Ascending aorta (tissue), 2 donors: Measurements from ENCODE around the gene NARF. TPM values are rescaled to one million over a fixed set of nuclear protein-coding genes. Genes with fewer than 3 reads are reported as not detected.

Experiments used
- DNase-seq, 2 donors: peaks; one replicate each; pipeline ENCODE4 v3.0.0-alpha.2; 2019; ENCODE audit warnings: low spot score in 2 of 2
- H3K27ac ChIP-seq, 2 donors: fragments of 200-600 bp; sonication (generic); one replicate each; pipeline ENCODE4 v1.5.1; 2016 to 2017; ENCODE audit warnings: mild to moderate bottlenecking in 1 of 2
- H3K27me3 ChIP-seq: fragments of 200-600 bp; sonication (generic); one replicate; pipeline ENCODE4 v1.5.1; 2017
- H3K36me3 ChIP-seq, 2 donors: fragments of 200-600 bp; sonication (generic); one replicate each; pipeline ENCODE4 v1.5.1; 2016
- H3K4me1 ChIP-seq, 2 donors: fragments of 200-600 bp; sonication (generic); one replicate each; pipeline ENCODE4 v1.5.1; 2016 to 2017; ENCODE audit warnings: mild to moderate bottlenecking in 1 of 2
- H3K4me3 ChIP-seq, 2 donors: fragments of 200-600 bp; sonication (generic); one replicate each; pipeline ENCODE4 v1.5.1; 2016 to 2017; ENCODE audit warnings: mild to moderate bottlenecking in 1 of 2
- H3K9me3 ChIP-seq, 2 donors: fragments of 200-600 bp; sonication (generic); one replicate each; pipeline ENCODE4 v1.5.1; 2016
- CTCF ChIP-seq, 3 experiments: fragments of 200-600 bp in 2 of 3; fragments of 450-650 bp in 1 of 3; sonication (generic) in 2 of 3; IDR thresholded peaks; one replicate each; pipeline ENCODE4 v1.5.1; 2016 to 2019; ENCODE audit warnings: antibody characterized with exemption in 3 of 3, mild to moderate bottlenecking in 1 of 3, moderate library complexity in 1 of 3
- intact Hi-C: fragments of 100-400 bp; cut with DNase I; formaldehyde crosslinking; loops from one replicate; pipeline ENCODE4 v1.15.1; 2023
- total RNA-seq: library from RNA; depleted of rRNA; stranded (reverse); fragments of >200 nt; gene quantifications from one replicate; pipeline ENCODE4 v1.1.0, GENCODE V29; 2016

NARF gene
- total RNA-seq, 1 donor from 2014 or later: 38.3 TPM

GRCh38 chr17:82496529-82497434 is 38.2 kb downstream of the NARF start:
- Histone ChIP-seq H3K27ac (peak overlapping the region; percentile 90 to 91), H3K9me3 (no peaks in the 10 kb centered on the region), H3K27me3 (no peaks in the 10 kb centered on the region), H3K4me1 (peaks cover 5 to 23% of the 10 kb centered on the region in 2 donors), H3K4me3 (peak overlapping the region; percentile 74 to 87), H3K36me3 (no peaks in the 10 kb centered on the region)
- peak; percentile 83 to 98 for DNase-seq
- TF ChIP-seq CTCF (IDR thresholded peaks at IDR 0.05): no peak
- intact Hi-C loops: loop anchor here (1.0 to 2.0 kb wide), 4 partner anchors 23 to 78 kb away; partner anchors contain the start of genes FOXK2, HEXD, NARF and OGFOD3

- intact Hi-C loops: loop anchor here (1.0 to 2.0 kb wide), 4 partner anchors 22 to 79 kb away; partner anchors contain the start of genes FOXK2, HEXD, NARF and OGFOD3
- TF ChIP-seq CTCF (IDR thresholded peaks at IDR 0.05): no peak
- Histone ChIP-seq H3K36me3 (no peaks in the 10 kb centered on the region), H3K27me3 (no peaks in the 10 kb centered on the region), H3K4me3 (peak overlapping the region; percentile 74 to 87), H3K4me1 (peaks cover 5 to 23% of the 10 kb centered on the region in 2 donors), H3K9me3 (no peaks in the 10 kb centered on the region), H3K27ac (peak overlapping the region; percentile 90 to 91)
- no peak for DNase-seq
Observed at GRCh38 chr17:82497483-82498405, 39.2 kb downstream of the NARF start.

GRCh38 chr17:82502207-82502606 is 43.7 kb downstream of the NARF start:
- no peaks in the 10 kb centered on the region for H3K36me3 ChIP-seq
- H3K27me3 ChIP-seq: no peaks in the 10 kb centered on the region
- DNase-seq: no peak
- H3K9me3 ChIP-seq: no peaks in the 10 kb centered on the region
- H3K4me3 ChIP-seq: no peak overlapping the region
- H3K27ac ChIP-seq: peak overlapping the region in 1 of 2 donors; percentile 14
- TF ChIP-seq CTCF (IDR thresholded peaks at IDR 0.05): no peak
- intact Hi-C loops: no loop called here
- peaks cover 0 to 7% of the 10 kb centered on the region in 2 donors for H3K4me1 ChIP-seq

GRCh38 chr17:82503094-82503727 is 44.7 kb downstream of the NARF start:
- intact Hi-C loops: no loop called here
- Histone ChIP-seq H3K4me1 (no peaks in the 10 kb centered on the region), H3K27ac (no peak overlapping the region), H3K36me3 (no peaks in the 10 kb centered on the region), H3K4me3 (no peak overlapping the region), H3K27me3 (no peaks in the 10 kb centered on the region), H3K9me3 (no peaks in the 10 kb centered on the region)
- TF ChIP-seq CTCF (IDR thresholded peaks at IDR 0.05): no peak
- DNase-seq: no peak

- H3K4me3 ChIP-seq: no peak overlapping the region
- H3K27me3 ChIP-seq: no peaks in the 10 kb centered on the region
- no peak for TF ChIP-seq CTCF (IDR thresholded peaks at IDR 0.05)
- no peaks in the 10 kb centered on the region for H3K36me3 ChIP-seq
- intact Hi-C loops: no loop called here
- DNase-seq: no peak
- H3K9me3 ChIP-seq: no peaks in the 10 kb centered on the region
- H3K4me1 ChIP-seq: no peaks in the 10 kb centered on the region
- H3K27ac ChIP-seq: no peak overlapping the region
Observed at GRCh38 chr17:82503728-82504308, 45.3 kb downstream of the NARF start.
